Measurements from ENCODE around the gene RRAD. TPM values are rescaled to one million over a fixed set of nuclear protein-coding genes. Genes with fewer than 3 reads are reported as not detected.

RRAD gene
- polyA plus RNA-seq, 1 experiment: 1.9 TPM

GRCh38 chr16:66894055-66894454 lies 31.3 kb downstream of the RRAD start:
- H3K9me3 ChIP-seq (ENCODE audit: control insufficient read depth, insufficient read depth, low read length): no peaks in the 10 kb centered on the region
- no peaks in the 10 kb centered on the region for H3K27me3 ChIP-seq (ENCODE audit: control insufficient read depth, insufficient read depth, low read length)
- CTCF ChIA-PET: interaction anchor here (0.5 to 5.6 kb wide), 10 partner anchors 8 to 259 kb away, joined by 3 to 77 read pairs (median 10); partner anchors contain the start of gene RRAD
- no peak for DNase-seq (ENCODE audit: low read depth, low spot score)
- TF ChIP-seq CTCF (IDR thresholded peaks at IDR 0.05; ENCODE audit: low read depth, low read length): no peak
- POLR2A ChIA-PET: no interaction called here
- no peak overlapping the region for H3K27ac ChIP-seq (ENCODE audit: low read depth, low read length)
- H3K4me3 ChIP-seq (ENCODE audit: low read depth, low read length): no peak overlapping the region

GRCh38 chr16:66891797-66892196 lies 33.5 kb downstream of the RRAD start:
- no peak for DNase-seq (ENCODE audit: low read depth, low spot score)
- Histone ChIP-seq H3K27me3 (ENCODE audit: control insufficient read depth, insufficient read depth, low read length) (no peaks in the 10 kb centered on the region), H3K9me3 (ENCODE audit: control insufficient read depth, insufficient read depth, low read length) (no peaks in the 10 kb centered on the region), H3K4me3 (ENCODE audit: low read depth, low read length) (no peak overlapping the region), H3K27ac (ENCODE audit: low read depth, low read length) (no peak overlapping the region)
- ChIA-PET CTCF (interaction anchor here (0.6 to 2.2 kb wide), 7 partner anchors 18 to 241 kb away, joined by 3 to 12 read pairs (median 6); partner anchors contain the start of gene NAE1), POLR2A (no interaction called here)
- no peak for TF ChIP-seq CTCF (IDR thresholded peaks at IDR 0.05; ENCODE audit: low read depth, low read length)

- POLR2A ChIA-PET: no interaction called here
- CTCF ChIA-PET: interaction anchor here (1.6 to 2.2 kb wide), 2 partner anchors 24 to 56 kb away, joined by 5 to 12 read pairs; no protein-coding TSS in a partner anchor
Observed at GRCh38 chr16:66891360-66891759, 34.0 kb downstream of the RRAD start.

GRCh38 chr16:66890799-66891198 lies 34.5 kb downstream of the RRAD start:
- Histone ChIP-seq H3K4me3 (ENCODE audit: low read depth, low read length) (no peak overlapping the region), H3K27ac (ENCODE audit: low read depth, low read length) (no peak overlapping the region), H3K27me3 (ENCODE audit: control insufficient read depth, insufficient read depth, low read length) (no peaks in the 10 kb centered on the region), H3K9me3 (ENCODE audit: control insufficient read depth, insufficient read depth, low read length) (no peaks in the 10 kb centered on the region)
- no peak for DNase-seq (ENCODE audit: low read depth, low spot score)
- CTCF ChIA-PET: interaction anchor here (0.5 to 1.8 kb wide), 5 partner anchors 18 to 279 kb away, joined by 3 to 7 read pairs (median 4); partner anchors contain the start of genes NAE1 and NOL3
- TF ChIP-seq CTCF (IDR thresholded peaks at IDR 0.05; ENCODE audit: low read depth, low read length): no peak
- POLR2A ChIA-PET: no interaction called here

More at GRCh38 chr16:66891360-66891759, 34.0 kb downstream of the RRAD start:
- Histone ChIP-seq H3K27me3 (ENCODE audit: control insufficient read depth, insufficient read depth, low read length) (no peaks in the 10 kb centered on the region), H3K27ac (ENCODE audit: low read depth, low read length) (no peak overlapping the region), H3K4me3 (ENCODE audit: low read depth, low read length) (no peak overlapping the region), H3K9me3 (ENCODE audit: control insufficient read depth, insufficient read depth, low read length) (no peaks in the 10 kb centered on the region)
- no peak for TF ChIP-seq CTCF (IDR thresholded peaks at IDR 0.05; ENCODE audit: low read depth, low read length)
- DNase-seq (ENCODE audit: low read depth, low spot score): no peak

GRCh38 chr16:66889622-66890021 lies 35.7 kb downstream of the RRAD start:
- no peaks in the 10 kb centered on the region for H3K27me3 ChIP-seq (ENCODE audit: control insufficient read depth, insufficient read depth, low read length)
- POLR2A ChIA-PET: no interaction called here
- TF ChIP-seq CTCF (IDR thresholded peaks at IDR 0.05; ENCODE audit: low read depth, low read length): no peak

More at GRCh38 chr16:66889622-66890021, 35.7 kb downstream of the RRAD start:
- H3K9me3 ChIP-seq (ENCODE audit: control insufficient read depth, insufficient read depth, low read length): no peaks in the 10 kb centered on the region
- H3K27ac ChIP-seq (ENCODE audit: low read depth, low read length): no peak overlapping the region
- DNase-seq (ENCODE audit: low read depth, low spot score): no peak
- CTCF ChIA-PET: interaction anchor here (0.6 to 1.8 kb wide), 7 partner anchors 17 to 326 kb away, joined by 3 to 7 read pairs (median 4); no protein-coding TSS in a partner anchor
- H3K4me3 ChIP-seq (ENCODE audit: low read depth, low read length): no peak overlapping the region

Data from AG04450 (cell line).